CD4-positive, alpha-beta T cell treated with Interleukin-2 at 100 ng/mL for 4 hours (primary cell): ENCODE measurements around the gene PER2.
"Not testable (repeated sequence)": the region's sequence is repeated elsewhere in the genome, so short reads cannot be mapped to it uniquely, and the experiment has no call there.

ENCODE experiments used
- DNase-seq: peaks from one replicate; pipeline ENCODE4 v3.0.0-alpha.2; 2020; ENCODE audit warnings: low spot score

PER2 gene

DNA sequence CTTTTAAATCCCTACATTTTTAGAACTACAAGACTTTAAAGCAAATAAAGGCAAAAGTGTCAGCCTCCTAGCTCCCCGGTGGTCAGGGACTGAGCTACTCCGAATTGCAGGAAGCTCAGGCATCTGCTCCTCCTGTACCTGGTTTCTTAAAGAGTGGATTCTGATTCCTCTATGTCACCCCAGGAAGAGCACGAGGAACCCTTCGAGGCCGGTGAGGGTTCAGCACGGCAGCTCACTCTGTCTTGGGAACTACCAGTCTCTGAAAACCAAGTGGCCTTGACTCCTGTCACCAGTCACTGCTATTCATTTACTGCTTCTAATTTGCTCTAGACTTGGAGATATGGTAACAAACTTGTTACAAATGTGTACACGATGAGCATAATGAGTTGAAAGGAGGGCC, 2.3 kb downstream of the PER2 start:
- DNase-seq: no peak

- no peak for DNase-seq
Measured at GRCh38 chr2:238285653-238286082, 2.7 kb downstream of the PER2 start.

DNA sequence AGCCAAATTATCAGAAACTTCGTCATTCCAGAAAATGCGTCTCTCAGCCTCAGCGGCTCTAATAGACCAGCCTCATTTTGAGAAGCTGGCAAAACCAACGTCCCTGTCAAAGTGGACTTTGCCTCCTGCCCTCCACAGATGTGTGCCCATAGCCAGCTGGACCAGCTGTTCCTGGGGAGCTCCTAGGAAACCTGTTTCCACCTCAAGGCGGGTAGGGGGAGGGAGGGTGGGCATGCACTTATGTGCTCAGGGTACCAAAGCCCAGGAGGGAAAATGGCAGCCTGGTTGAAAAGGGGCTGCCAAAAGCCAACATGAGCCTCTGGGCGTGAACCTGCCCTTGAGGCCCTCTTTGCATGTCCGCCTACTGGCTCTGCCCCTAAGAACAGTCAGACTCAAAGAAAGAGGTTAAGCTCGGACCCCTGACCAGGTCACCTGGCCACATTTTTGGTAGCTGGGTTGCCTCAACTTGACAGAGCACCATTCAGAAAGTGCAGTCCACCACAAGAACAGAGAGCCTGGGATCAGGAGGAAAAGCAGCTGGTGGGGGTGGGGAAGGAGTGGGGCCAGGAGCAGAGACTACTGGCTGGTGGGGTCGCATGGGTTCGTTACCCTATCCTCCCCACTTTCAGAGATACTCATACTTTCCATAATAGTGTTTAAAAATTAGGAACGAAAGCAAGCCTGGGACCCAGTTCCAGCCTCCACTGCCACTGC, 3.5 kb downstream of the PER2 start:
- no peak for DNase-seq

DNA sequence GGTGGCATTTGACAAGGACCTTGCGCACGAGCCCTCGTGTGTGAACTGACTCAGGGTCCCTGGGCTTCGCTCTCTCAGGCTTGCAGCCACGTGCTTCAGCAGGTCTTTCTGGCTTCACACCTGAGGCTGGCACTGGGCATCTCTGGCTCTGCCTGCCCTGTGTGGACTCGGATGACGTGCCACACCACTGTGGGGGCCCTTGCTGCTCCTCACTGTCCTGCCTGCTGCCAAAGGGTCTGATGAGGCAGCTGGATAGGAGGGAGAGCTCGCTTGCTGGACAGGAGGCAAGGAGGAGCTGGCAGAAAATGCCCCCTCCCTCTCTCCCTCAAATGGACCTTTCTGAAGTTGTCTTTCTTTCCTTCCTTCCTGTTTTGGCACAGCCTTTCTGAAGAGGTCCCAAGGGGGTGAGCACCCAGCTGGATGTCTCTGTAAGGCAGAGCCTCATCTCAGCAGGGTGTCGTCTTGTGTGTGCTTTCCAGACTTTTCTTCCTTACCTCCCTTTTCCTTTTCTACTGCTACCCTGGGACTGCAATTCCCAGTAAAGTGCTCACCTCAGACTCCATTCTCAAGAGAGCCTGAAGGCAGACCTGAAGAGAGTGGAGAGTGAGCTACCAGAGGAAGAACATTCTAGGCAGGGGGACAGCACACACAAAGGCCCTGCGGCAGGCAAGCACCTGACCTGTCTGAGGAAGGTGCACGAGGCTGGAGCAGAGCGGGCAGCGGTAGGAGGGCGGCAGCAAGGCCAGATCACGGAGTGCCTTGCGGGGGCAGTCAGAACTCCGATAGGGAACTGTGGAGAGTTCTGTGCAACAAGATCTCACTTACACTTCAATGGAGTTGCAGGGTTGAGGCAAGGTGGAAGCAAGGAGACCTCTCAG, 5.3 kb downstream of the PER2 start:
- no peak for DNase-seq

GRCh38 chr2:238281826-238282480, 6.5 kb downstream of the PER2 start:
- no peak for DNase-seq

DNA sequence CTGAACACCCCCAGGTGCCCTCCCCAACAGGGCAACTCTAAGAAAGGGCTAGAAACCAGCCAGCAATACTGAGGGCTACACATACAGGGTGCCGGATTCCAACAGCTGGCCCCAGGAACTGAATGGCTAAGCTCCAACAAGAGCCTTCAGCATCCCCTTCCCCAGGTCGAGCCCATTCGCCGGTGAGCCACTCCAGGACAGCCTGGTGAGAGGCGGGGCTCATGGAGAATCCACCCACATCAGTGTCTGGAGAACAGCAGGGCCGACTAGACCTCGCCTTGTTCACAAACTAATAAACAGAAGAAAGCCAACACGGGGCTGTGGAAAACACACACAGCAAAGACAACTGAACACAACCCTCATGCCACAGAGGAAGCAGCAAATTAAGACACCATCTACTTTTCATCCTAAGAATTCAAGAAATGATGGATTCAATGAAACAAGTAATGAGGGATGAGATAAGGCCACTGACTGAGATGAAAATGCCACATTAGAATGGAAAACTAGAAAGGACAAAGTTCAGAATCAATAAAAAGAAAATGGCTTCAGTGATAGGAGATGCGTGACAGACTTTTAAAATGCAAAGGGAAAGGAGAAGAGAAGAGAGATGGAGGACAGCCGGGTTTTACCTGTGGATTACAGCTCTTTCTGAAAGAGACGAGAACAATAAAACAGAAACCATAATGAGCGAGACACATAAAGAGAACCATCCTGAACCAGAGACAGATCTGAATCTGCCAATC, 8.2 kb downstream of the PER2 start:
- no peak for DNase-seq

DNA sequence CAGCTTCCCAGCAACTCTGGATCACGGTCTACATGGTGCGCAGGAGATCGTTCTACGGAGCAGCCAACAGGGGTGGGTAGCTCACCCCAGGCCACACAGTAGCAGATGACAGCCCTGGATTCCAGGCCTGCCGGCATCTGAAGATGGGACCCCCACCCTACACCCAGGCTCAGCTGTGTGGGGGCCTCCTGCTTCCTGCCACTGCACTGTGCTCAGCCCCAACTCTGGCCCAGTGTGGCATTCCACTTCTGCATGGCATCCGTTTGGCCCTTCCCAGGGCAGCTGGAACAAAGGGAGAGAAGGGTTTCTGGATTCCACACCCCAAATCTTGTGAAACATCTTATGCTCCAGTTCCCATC, 9.1 kb downstream of the PER2 start:
- no peak for DNase-seq

DNA sequence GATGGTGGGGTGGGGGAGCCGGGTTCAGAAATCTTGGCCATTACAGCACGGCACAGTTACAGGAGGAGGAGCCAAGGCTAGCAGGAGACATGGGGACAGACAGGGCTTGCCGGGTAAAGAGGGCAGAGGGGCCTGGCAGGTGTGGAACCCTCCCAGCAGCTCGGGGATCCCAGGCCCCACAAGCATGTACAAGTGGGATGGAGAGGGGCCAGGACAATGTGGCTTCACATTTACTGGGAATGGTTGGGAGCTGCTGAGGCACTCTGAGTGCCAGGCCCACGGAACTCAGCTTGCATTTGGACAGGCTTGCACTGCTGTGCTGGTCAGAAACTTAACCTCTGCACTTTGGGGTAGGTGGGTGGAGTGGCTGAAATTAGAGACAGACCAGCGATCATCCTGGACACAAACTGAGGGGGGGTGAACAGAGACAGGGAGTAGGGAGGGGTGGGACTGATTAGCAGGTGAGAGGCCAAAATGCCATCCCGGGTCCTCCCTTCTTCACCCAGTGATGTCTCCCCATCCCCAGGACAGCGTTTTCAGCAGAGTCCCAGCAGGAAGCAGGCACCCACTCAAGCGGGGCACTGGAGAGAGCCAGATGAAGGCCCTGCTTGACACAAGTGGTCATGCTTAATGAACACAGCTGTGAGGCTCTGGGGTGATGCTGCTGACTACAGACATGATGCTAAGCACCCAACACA, 9.6 kb downstream of the PER2 start:
- no peak for DNase-seq

DNA sequence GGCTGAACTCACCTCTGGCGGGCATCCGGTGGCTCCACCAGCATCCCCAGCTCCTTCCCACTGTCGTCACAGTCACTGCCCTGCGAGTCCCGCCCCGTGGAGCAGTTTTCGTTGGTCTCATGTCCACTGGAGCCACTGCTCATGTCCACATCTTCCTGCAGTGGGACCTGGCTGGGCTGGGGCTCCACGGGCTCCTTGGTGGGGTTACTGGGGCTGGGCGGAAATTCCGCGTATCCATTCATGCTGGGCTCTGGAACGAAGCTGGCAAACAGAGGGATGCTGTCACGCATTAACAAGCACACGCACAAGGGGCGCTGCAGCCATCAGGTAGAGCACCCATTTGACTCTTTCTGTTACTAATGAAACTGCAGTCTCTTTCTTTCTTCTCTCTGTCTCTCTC, 10.7 kb downstream of the PER2 start:
- no peak for DNase-seq

- DNase-seq: no peak
Measured at GRCh38 chr2:238274152-238274865, 14.1 kb downstream of the PER2 start.

GRCh38 chr2:238273433-238273832, 15.0 kb downstream of the PER2 start:
- not testable (repeated sequence) for DNase-seq

DNA sequence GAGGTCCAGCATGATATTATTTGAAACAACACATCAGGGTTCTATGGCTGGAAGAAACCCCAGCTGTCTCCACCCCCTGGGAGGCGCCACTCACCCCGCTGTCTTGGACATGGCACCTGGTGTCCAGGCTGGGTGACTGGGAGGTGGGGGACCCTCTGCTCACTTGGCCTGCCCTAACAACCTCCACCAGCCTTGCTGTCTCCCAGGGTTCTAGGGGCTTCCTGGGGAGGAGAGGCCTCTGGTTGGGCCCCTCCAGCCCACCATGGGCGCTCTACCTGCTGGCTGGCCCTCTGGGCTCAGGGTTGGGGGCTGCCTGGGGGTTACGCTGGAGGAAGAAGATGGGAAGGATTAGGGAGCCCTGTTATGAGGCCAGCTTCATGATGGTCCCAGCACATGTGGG, 16.3 kb downstream of the PER2 start:
- no peak for DNase-seq

DNA sequence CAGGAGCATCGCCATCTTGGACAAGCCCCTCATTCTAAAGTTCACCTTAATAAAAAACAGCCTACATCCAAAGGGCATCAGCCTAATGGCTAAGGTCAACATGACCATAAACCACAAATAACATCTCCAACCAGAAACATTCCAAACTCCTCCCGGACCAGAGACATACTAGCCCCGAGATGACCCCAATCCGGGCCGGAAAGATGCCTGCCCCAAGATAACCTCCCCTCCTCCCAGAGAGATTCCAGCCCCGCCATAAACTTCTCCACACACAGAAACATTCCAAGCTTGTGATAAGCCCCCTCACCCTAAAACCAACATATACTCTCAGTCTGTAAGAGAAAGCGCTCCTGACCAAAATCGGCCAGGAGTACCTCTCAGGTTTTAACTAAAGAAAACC, 16.7 kb downstream of the PER2 start:
- DNase-seq: not testable (repeated sequence)

DNA sequence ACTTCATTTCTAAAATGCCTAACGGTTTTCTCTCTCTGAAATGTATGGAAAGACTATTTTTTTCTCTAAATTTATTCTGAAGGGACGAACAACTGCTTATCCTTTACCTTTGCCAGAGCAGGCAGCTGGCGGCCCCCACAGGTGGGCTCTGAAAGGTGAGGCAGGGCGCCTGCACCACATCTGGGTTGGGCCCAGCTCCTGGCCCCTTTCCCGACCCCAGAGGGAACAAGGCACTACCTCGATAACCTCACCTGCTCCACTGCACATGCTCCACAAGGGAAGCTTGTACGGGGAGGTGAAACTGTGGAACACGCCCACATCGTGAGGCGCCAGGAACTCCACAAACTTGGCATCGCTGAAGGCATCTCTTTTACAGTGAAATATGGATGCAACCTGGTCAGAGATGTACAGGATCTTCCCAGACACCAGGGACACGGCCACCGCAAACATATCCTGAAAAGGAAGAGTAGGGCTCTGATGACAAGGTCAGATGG, 17.3 kb downstream of the PER2 start:
- no peak for DNase-seq

DNA sequence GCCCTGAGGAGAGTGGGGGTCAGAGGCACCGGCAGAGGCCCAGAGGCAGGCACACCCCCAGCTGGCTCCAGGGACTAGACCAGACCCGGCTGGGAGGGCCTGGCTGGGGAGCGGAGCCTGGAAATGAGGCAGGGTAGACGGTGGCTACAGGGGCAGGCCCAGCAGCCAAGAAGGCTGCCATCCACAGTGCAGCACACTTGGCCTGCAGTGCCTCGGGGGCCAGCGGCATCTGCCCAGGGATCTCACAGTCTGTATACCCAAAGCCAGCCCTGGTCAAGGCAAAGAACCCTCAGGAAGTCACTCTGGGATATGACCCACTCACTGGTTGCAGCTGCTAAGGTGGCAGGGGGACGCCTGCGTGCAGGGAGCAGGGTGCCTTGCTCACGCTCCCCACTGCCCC, 17.8 kb downstream of the PER2 start:
- DNase-seq: no peak

GRCh38 chr2:238269741-238270140, 18.7 kb downstream of the PER2 start:
- DNase-seq: no peak

GRCh38 chr2:238267884-238268680, 20.3 kb downstream of the PER2 start:
- no peak for DNase-seq

GRCh38 chr2:238267341-238267710, 21.1 kb downstream of the PER2 start:
- no peak for DNase-seq

DNA sequence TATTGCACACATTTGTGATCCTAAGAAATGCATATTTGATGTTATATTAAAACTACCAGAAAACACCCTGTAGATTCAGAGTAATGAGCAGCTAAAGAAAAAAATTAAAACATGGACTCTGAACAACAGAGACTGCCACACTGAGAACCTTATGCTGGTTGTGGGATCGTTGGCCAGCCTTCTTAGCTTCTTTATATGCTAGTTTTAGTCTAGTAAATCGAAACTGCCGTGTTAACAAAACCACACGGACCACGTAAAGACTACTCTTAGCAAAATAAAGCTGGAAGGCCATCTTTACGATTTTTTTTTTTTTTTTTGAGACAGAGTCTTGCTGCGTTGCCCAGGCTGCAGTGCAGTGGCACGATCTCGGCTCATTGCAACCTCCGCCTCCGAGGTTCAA, 22.8 kb downstream of the PER2 start:
- no peak for DNase-seq

DNA sequence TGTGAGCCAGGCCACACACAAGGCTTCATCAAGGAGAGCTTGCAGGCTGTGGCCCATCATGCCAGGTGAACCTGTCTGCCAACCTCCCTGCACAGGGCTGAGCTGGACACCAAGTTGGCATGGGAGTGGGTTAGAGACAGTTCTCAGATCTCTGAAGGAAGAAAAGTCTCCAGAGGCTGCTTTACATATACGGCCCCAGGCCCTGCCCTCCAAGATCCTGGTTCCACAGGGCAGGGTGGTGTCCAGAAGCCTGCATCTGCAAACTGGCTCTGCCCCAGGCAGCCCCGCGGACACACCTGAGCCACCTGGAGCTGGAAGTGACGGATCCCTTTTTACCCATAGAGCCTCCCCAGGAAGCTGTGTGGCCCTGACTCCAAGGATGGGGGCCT, 24.3 kb downstream of the PER2 start:
- DNase-seq: no peak
